K562 (cell line): Measurements from ENCODE around the gene AGRP. TPM values are rescaled to one million over a fixed set of nuclear protein-coding genes. Genes with fewer than 3 reads are reported as not detected.

ENCODE experiments used
- ELF4 ChIP-seq: fragments of 450-650 bp; formaldehyde crosslinking; IDR thresholded peaks from 2 replicates; pipeline ENCODE4 v1.4.0; 2022; ENCODE audit warnings: missing genetic modification characterization
- ELK3 ChIP-seq: fragments of 450-650 bp; formaldehyde crosslinking; IDR thresholded peaks from 2 replicates; pipeline ENCODE4 v1.4.0; 2020; ENCODE audit warnings: mild to moderate bottlenecking
- EP300 ChIP-seq: IDR thresholded peaks from 2 replicates; pipeline ENCODE4 v1.6.1; 2012; ENCODE audit warnings: low read length, improper control_type of control experiment
- ETV5 ChIP-seq: sonication (generic); formaldehyde crosslinking; IDR thresholded peaks from 2 replicates; pipeline ENCODE4 v1.4.0; 2020; ENCODE audit warnings: low read depth, mild to moderate bottlenecking, missing genetic modification reagents
- FOS ChIP-seq: IDR thresholded peaks from 3 replicates; pipeline ENCODE4 v1.6.1; 2011; ENCODE audit not compliant: insufficient read length; ENCODE audit errors: extremely low read depth
- FOXM1 ChIP-seq, 2 experiments: fragments of 450-650 bp in 1 of 2; sonication (generic) in 1 of 2; formaldehyde crosslinking in 1 of 2; IDR thresholded peaks; 2 replicates each; pipeline versions ENCODE4 v1.6.1 to v1.9.0; 2017 to 2022; ENCODE audit warnings: low read depth in 2 of 2, mild to moderate bottlenecking in 2 of 2, missing genetic modification reagents in 1 of 2, moderate library complexity in 1 of 2
- HLTF ChIP-seq: fragments of 450-650 bp; IDR thresholded peaks from 2 replicates; pipeline ENCODE4 v1.6.1; 2016
- HNRNPL ChIP-seq: fragments of 200-400 bp; formaldehyde crosslinking; IDR thresholded peaks from 2 replicates; pipeline ENCODE4 v1.6.1; 2017; ENCODE audit warnings: low read depth, mild to moderate bottlenecking, low read length
- KDM2B ChIP-seq: fragments of 250-450 bp; sonication (Bioruptor Pico); IDR thresholded peaks from 2 replicates; pipeline ENCODE4 v1.8.0; 2021; ENCODE audit warnings: mild to moderate bottlenecking, moderate library complexity
- KLF6 ChIP-seq: fragments of 250-450 bp; sonication (Bioruptor Pico); IDR thresholded peaks from 2 replicates; pipeline ENCODE4 v1.4.0; 2020; ENCODE audit warnings: mild to moderate bottlenecking, moderate library complexity, borderline replicate concordance
- MEF2A ChIP-seq: IDR thresholded peaks from 2 replicates; pipeline ENCODE4 v1.6.1; 2011; ENCODE audit warnings: low read depth, mild to moderate bottlenecking, low read length, moderate library complexity; ENCODE audit not compliant: control insufficient read depth
- MTA3 ChIP-seq: fragments of 450-650 bp; formaldehyde crosslinking; IDR thresholded peaks from 2 replicates; pipeline ENCODE4 v1.6.1; 2017; ENCODE audit warnings: mild to moderate bottlenecking, borderline replicate concordance
- PCBP2 ChIP-seq: fragments of 200-400 bp; formaldehyde crosslinking; IDR thresholded peaks from 2 replicates; pipeline ENCODE4 v1.6.1; 2018; ENCODE audit warnings: low read length, low read depth, mild to moderate bottlenecking, moderate library complexity; ENCODE audit not compliant: poor library complexity, severe bottlenecking
- RCOR1 ChIP-seq, 2 experiments: IDR thresholded peaks; 2 replicates each; pipeline ENCODE4 v1.6.1; 2012; ENCODE audit warnings: low read depth in 2 of 2, low read length in 2 of 2, borderline replicate concordance in 1 of 2, improper control_type of control experiment in 1 of 2
- SMAD2 ChIP-seq: fragments of 150-350 bp; IDR thresholded peaks from 2 replicates; pipeline ENCODE4 v1.6.1; 2014; ENCODE audit warnings: low read depth, mild to moderate bottlenecking, low read length
- SUPT5H ChIP-seq: fragments of 450-650 bp; IDR thresholded peaks from 2 replicates; pipeline ENCODE4 v1.6.1; 2016
- TCF3 ChIP-seq: sonication (generic); formaldehyde crosslinking; IDR thresholded peaks from 2 replicates; pipeline ENCODE4 v1.4.0; 2020; ENCODE audit warnings: mild to moderate bottlenecking, missing genetic modification reagents
- USF2 ChIP-seq: sonication (generic); formaldehyde crosslinking; IDR thresholded peaks from 2 replicates; pipeline ENCODE4 v1.5.0; 2020; ENCODE audit warnings: missing genetic modification reagents
- ZNF197 ChIP-seq: fragments of 200-800 bp; sonication (Bioruptor generic); IDR thresholded peaks from 2 replicates; pipeline ENCODE4 v1.6.1; 2016; ENCODE audit warnings: low read depth, missing genetic modification characterization, missing compliant biosample characterization
- ZNF766 ChIP-seq: fragments of 200-800 bp; sonication (Bioruptor generic); conservative IDR thresholded peaks from 2 replicates; pipeline ENCODE4 v1.6.1; 2016; ENCODE audit warnings: missing genetic modification characterization, missing compliant biosample characterization
- polyA plus RNA-seq, 8 experiments: library from polyadenylated mRNA; depleted of rRNA in 4 of 8; stranded (reverse) in 5 of 8; unstranded in 3 of 8; fragments of >200 nt; fragmentation: Nextera tagmentation in 2 of 8; fragmentation: Illumina TruSeq in 1 of 8; extraction: Ambion mirVana in 2 of 8; extraction: Trizol in 1 of 8; gene quantifications; 2 replicates each; pipeline versions ENCODE4 v1.2.1 to v1.2.3, GENCODE V29; 2011 to 2014; ENCODE audit warnings: inconsistent platforms in 1 of 8, missing spikeins in 1 of 8
- total RNA-seq, 7 experiments: library from RNA; depleted of rRNA in 6 of 7; stranded (reverse); fragments of >200 nt in 6 of 7; fragmentation: Illumina TruSeq in 2 of 7; extraction: Trizol in 2 of 7; gene quantifications; 2 replicates each; pipeline versions ENCODE4 v1.2.1 to v1.2.3, GENCODE V29; 2011 to 2021; ENCODE audit warnings: low replicate concordance in 1 of 7
- TF ChIP-seq, protein P1 (sequence below), 2 experiments: fragments of 450-650 bp; conservative IDR thresholded peaks; 2 replicates each; pipeline ENCODE4 v1.6.1; 2017; ENCODE audit warnings: mild to moderate bottlenecking in 2 of 2, moderate library complexity in 2 of 2
- TF ChIP-seq, protein P2 (sequence below): IDR thresholded peaks from 2 replicates; pipeline ENCODE4 v1.6.1; 2014; ENCODE audit warnings: antibody characterized with exemption

The AGRP gene
- total and polyA plus RNA-seq, 9 of the 15 experiments (the other 6 are each of a cell fraction or from before 2014, with no cell fraction given) = not detected

- TF ChIP-seq, protein P1, sequence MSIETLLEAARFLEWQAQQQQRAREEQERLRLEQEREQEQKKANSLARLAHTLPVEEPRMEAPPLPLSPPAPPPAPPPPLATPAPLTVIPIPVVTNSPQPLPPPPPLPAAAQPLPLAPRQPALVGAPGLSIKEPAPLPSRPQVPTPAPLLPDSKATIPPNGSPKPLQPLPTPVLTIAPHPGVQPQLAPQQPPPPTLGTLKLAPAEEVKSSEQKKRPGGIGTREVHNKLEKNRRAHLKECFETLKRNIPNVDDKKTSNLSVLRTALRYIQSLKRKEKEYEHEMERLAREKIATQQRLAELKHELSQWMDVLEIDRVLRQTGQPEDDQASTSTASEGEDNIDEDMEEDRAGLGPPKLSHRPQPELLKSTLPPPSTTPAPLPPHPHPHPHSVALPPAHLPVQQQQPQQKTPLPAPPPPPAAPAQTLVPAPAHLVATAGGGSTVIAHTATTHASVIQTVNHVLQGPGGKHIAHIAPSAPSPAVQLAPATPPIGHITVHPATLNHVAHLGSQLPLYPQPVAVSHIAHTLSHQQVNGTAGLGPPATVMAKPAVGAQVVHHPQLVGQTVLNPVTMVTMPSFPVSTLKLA (conservative IDR thresholded peaks at IDR 0.05) = peak; percentile 56 to 84
- 0 out of 2 replicates have a peak, but pooled peaks have one; percentile 5 for TF ChIP-seq ELF4 (CRISPR knock-in tag)
- TF ChIP-seq KDM2B = no peak
- TF ChIP-seq ZNF197 = 0 out of 2 replicates have a peak, but pooled peaks have one; percentile 83
- no peak for TF ChIP-seq HLTF
- TF ChIP-seq SMAD2 = no peak
- TF ChIP-seq MEF2A = no peak
- peak; percentile 51; the same call in 1 of the 2 replicates for TF ChIP-seq SUPT5H
- peak; percentile 76; the same call in 1 of the 2 replicates for TF ChIP-seq KLF6 (CRISPR knock-in tag)
- TF ChIP-seq ZNF766 (CRISPR knock-in tag) = peak; percentile 71
- TF ChIP-seq, protein P2, sequence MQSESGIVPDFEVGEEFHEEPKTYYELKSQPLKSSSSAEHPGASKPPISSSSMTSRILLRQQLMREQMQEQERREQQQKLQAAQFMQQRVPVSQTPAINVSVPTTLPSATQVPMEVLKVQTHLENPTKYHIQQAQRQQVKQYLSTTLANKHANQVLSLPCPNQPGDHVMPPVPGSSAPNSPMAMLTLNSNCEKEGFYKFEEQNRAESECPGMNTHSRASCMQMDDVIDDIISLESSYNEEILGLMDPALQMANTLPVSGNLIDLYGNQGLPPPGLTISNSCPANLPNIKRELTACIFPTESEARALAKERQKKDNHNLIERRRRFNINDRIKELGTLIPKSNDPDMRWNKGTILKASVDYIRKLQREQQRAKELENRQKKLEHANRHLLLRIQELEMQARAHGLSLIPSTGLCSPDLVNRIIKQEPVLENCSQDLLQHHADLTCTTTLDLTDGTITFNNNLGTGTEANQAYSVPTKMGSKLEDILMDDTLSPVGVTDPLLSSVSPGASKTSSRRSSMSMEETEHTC = peak; percentile 91
- 0 out of 2 replicates have a peak, but pooled peaks have one; percentile 8 for TF ChIP-seq FOXM1 (IDR thresholded peaks at IDR 0.05; ENCODE audit: low read depth)
- no peak for TF ChIP-seq FOXM1 (CRISPR knock-in tag; IDR thresholded peaks at IDR 0.05; ENCODE audit: low read depth)
- peak; percentile 67 for TF ChIP-seq EP300
- peak in 1 of 2 experiments; percentile 94; a peak in 2 of 4 replicates for TF ChIP-seq RCOR1 (IDR thresholded peaks at IDR 0.05; ENCODE audit: borderline replicate concordance in 1 of 2, low read depth in 2 of 2, low read length in 2 of 2)
- TF ChIP-seq HNRNPL = no peak
- no peak for TF ChIP-seq ELK3 (CRISPR knock-in tag)
- no peak for TF ChIP-seq PCBP2
- peak; percentile 4 for TF ChIP-seq FOS
- peak; percentile 80 for TF ChIP-seq USF2 (CRISPR knock-in tag)
- TF ChIP-seq MTA3 = peak; percentile 35; the same call in 1 of the 2 replicates
- peak; percentile 86 for TF ChIP-seq ETV5 (CRISPR knock-in tag)
- peak; percentile 16; the same call in 1 of the 2 replicates for TF ChIP-seq TCF3 (CRISPR knock-in tag)
These were observed 21.0 kb upstream of the AGRP start (continued) for GRCh38 chr16:67504031-67505021.
